Stimulated activated CD4-positive, alpha-beta T cell treated with anti-CD3 and anti-CD28 coated beads, Interleukin-2, amount 100 ng/mL, for 4 hours (primary cell): Measurements from ENCODE around the gene HSD17B2.
A peak's percentile ranks its signal among the peaks of the same experiment; 100 is the strongest.
"Not testable (repeated sequence)": the region's sequence is repeated elsewhere in the genome, so short reads cannot be mapped to it uniquely, and the experiment has no call there.

Source experiments
- DNase-seq: peaks from one replicate; pipeline ENCODE4 v3.0.0-alpha.2; 2020; ENCODE audit warnings: low read depth

HSD17B2 gene, protein sequence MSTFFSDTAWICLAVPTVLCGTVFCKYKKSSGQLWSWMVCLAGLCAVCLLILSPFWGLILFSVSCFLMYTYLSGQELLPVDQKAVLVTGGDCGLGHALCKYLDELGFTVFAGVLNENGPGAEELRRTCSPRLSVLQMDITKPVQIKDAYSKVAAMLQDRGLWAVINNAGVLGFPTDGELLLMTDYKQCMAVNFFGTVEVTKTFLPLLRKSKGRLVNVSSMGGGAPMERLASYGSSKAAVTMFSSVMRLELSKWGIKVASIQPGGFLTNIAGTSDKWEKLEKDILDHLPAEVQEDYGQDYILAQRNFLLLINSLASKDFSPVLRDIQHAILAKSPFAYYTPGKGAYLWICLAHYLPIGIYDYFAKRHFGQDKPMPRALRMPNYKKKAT

DNA sequence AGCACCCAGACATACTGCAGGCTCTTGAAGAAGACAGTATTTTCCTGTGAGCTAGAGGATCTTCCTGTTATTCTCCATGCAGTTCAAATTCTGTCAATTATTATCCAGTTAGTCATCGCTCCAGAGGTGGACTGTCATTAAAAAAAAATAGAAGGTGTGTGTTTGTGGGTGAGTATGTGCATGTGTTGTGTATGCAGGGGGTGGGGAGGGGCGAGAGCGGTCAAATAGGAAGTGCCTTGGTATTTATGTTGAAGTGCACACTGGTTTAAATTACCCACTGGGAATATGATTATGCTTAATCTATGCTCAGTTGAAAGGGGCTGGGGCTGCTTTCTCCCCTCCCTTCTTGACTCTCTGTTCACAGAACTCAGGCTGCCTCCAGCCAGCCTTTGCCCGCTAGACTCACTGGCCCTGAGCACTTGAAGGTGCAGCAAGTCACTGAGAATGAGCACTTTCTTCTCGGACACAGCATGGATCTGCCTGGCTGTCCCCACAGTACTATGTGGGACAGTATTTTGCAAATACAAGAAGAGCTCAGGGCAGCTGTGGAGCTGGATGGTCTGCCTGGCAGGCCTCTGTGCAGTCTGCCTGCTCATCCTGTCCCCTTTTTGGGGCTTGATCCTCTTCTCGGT lies at the start of gene HSD17B2:
Gene HSD17B2, plus strand, starts transcription at position 273 of the 632 bp plus-strand sequence. Its CDS starts 172 bp downstream, at position 445.
- DNase-seq: no peak

DNA sequence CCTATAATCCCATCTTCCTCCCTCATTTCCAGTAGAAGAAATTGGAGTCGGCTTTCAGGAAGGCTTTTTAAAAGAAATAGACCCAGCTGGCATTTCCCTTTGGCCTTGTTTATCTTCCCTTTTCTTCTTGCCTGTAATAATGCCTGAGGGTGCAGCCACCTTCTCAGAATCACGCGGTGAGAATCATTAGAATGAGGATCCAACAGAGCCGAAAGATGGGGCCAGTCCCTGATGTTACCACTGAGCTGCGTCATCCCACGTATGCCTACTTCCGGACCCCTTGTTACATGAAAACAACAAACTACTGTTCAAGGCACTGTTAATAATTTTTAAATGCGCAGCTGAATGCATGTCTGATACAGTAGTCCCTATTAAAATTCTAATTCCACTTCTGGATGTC lies 47.9 kb upstream of the HSD17B2 start:
- DNase-seq: no peak

DNA sequence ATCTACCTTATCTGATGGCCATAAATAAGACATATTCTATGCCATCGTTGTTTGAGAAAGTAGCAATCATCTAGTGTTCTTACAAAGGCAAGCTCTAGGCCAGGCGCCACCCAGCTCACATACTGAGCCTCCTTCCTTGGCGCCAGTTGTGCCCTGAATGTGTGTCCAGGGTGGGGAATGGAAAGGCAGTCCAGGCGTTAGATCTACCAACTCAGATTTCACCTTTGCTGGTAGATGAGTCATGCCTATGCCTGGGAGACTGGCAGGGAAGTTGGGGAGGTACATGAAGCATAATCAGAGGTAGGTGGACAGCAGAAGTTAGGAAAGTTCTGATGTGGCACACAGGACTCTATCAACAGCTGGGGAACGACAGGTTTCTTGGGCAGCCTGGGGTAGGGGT lies 47.3 kb upstream of the HSD17B2 start:
- no peak for DNase-seq

DNA sequence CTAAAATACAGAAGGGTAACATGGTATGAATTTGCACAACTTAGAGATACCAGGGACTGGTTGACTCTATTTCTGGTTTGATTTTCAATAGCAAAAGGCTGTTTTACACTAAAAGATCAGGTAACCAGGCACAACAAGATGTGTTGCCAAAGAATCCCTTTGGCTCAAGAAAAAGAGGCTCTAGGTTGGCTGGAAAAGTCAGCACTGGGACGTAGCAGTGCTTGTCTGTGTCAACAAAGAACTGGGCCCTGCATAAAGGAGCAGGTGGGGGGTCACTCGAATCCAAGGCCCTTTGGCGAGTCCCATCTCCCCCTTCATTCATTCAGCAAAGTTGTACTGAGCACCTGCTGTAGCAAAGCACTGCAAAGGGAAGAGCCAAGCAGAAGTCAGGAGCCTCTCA lies 42.2 kb upstream of the HSD17B2 start:
- DNase-seq: no peak

DNA sequence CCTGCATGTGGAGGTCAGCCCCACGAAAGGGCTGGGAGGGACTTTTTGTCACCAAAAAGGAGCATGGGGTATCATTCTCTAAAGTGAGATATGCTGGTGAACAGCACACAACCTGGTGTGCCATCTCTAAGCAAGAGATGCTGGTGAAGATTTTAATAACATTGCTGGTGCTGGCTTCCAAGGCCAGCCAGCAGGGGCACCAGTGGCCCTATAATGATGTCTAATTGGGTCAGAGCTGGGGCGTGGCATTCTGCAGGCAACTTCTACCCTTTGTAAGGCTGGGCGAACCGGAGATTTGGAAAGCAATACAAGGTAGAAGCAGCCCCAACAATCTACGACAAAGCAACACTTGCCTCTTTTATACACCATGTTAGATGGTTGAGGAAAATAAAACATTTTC lies 40.6 kb upstream of the HSD17B2 start:
- DNase-seq: no peak

DNA sequence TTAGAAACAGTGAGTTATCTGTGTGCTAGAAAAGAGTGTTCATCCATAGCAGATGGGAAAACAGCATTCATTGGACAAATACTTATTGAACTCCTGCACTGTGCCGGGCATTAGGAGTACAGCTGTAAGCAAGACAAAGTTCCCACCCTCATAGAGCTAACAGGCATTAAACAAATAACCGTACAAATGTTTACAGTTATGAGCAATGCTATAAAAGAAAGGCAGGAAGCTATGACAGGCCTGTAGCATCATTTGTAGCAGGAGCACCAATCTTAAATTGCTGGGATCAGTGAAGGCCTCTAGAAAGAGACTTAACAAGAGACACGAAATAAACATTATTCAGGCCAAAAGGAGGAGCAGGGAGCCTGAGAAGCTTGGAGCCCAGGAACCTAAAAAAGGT lies 39.4 kb upstream of the HSD17B2 start:
- no peak for DNase-seq

DNA sequence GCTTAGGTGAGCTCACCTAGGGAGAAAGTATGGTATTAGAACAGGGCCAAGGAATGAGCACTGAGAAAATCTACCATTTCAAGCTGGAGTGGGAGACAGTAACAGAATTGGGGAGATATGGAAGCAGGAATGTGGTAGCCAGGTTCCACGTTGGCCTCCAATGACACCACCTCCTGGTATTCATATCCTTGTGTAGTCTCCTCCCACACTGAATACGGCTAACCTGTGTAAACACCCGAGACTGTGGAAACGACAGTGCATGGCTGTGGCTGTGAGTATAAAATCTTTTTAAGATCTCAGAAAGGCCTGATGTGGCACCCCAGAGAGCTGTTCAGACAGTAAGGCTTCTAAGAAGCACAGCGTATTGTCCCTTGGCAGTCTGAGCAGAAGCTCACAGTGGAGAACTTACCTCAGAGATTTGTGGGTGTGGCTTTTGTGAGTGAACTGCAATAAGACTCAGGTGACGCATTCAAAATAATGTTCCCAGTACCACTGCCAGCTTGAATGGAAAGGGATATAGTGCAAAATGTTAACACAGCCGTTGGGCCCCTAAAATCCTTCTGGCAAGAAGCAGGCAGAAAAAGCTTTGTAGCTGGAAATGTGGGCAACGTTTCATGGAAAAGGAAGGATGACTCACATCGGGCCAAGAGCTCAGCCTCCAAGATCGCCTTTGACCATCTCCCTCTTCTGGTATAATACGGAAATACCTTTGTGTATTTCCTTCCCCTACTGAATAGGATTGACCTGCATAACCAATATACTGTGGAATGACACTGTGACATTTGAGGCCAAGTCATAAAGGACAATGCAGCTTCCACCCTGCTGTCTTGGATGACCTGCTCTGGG lies 38.2 kb upstream of the HSD17B2 start:
- no peak for DNase-seq

DNA sequence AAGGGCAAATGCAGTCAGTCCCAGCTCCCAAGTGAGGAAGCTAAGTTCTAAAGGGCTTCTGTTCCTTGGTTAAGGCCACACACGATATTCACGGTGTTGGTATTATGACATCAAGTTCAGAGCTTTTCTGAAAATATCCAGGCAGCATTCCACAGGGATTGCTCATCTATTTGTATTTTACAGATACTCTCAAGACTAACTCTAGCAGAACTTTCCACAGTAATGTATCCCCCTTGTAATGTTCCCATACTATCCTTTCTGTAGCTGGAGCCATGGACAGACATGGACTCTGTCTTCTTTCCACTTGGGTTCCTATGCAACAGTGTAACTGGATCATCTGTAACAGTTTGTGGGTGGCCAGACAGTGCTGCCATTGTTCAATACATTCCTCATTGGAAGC lies 37.3 kb upstream of the HSD17B2 start:
- DNase-seq: no peak

DNA sequence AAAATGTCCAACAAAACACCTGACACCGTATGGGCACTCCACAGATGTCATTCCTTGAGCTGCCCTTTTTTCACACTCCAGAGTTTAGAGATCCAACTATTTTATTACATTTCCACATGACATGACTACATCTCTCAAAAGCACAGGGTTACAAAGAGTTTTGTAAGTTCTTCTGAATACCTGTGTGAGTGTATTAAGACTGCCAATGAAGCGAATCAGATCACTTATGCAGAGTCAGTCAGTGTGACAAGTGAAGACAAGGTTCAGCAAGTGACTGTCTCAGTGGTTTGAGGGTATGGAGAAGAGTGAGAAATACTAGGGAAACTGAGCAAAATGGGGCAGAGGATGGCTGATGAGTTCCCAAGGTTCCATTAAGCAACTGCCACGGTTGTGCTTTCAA lies 32.2 kb upstream of the HSD17B2 start:
- DNase-seq: no peak

DNA sequence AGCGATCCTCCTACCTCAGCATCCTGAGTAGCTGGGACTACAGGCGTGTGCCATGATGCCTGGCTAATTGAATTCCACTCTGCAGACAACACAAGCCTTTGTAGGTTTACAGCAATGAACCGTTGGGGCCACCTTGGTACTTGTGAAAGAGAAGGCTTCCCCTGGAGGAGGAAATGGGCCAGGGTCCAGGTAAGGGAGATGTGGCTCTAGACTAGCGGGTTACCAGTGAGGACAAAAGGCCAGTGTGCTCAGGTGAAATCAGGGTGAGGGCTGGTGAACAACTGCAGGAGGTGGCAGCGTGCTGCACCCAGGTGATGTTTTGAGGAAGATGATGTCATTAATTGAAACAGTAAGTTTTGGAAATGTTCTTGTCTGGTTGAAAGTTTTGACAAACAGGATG lies 30.5 kb upstream of the HSD17B2 start:
- DNase-seq: no peak

DNA sequence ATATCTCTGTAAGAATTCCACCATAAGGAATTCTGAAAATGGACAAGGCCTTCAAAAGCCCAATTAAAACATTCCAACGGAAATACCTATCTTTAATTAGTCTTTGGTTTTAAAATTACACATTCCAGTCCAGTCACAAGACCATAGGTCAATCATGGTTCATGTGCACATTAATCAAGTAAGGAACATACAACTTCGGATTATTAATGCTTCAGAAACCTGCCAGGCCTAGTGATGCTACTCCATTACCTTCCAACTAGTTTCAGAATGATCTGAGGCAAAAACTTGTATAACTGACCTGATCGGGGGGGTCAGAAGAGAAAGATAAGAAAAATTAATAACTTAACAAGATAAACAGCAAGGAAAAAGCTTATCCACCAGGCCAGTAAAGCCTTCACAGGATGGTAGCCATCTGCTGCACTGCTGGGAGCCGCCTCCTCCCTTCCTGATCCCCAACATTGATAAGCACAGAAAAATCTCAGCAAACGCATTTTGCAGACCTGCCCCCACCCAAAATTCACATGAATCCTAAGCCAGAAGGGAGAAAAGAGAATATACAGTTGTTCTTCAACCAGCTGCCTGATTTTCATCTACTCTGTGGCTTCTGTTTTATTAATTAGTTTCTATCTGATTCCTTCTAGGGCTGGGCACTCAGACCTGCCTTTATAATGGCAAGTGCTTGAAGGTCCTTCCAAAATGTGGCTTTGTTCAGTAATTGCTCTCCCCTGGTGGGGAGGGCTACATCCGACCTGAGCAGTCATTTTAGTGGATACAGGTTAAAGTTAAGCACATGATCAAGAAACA lies 29.8 kb upstream of the HSD17B2 start:
- no peak for DNase-seq

DNA sequence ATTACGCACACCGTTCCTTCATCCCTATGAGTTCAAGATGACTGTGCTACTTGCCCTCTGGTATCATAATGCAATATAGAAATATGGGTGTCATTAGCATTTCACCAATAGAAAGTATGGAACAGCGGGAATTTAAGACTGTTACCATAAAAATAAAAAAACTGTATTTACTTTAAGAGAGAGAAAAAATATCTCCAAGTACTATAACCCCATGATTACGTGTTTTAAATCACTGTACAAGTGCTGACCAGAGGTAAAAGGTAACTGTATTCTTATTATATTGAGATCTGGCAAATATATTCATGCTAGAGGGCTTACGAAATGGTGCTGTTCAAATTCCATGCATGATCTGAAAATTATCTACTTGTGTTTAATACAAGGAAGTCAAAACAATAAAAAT lies 29.0 kb upstream of the HSD17B2 start:
- DNase-seq: no peak

DNA sequence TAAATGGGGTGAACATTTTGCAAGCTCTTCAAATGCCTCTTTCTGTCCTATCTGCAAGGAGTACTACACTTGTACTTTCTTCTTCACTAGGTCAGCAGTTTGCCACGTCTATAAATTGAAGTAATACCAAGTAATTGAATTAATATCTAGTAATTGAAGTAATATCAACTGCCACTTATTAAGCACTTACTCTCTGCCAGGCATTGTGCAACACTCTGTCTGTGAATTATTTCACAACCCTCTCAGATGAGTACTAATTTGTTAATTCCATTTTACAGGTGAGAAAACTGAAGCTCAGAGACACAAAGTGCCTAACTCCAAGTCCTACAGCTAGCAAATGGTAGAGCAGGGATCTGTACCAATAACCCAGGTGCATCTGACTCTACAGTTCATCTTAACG lies 27.9 kb upstream of the HSD17B2 start:
- DNase-seq: no peak

DNA sequence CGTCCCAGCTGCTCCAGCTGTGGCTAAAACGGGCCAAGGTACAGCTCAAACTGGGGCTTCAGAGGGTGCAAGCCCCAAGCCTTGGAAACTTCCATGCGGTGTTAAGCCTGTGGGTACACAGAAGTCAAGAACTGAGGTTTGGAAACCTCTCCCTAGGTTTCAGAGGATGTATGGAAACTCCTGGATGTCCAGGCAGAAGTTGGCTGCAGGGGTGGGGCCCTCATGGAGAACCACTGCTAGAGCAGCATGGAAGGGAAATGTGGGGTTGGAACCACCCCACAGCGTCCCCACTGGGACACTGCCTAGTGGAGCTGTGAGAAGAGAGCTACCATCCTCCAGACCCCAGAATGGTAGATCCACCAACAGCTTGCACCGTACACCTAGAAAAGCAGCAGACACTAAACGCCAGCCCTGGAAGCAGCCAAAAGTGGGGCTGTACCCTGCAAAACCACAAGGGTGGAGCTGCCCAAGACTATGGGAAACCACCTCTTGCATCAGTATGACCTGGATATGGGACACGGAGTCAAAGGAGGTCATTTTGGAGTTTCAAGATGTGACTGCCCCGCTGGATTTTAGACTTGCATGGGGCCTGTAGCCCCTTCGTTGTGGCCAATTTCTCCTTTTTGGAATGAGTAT lies 26.0 kb upstream of the HSD17B2 start:
- DNase-seq: no peak

DNA sequence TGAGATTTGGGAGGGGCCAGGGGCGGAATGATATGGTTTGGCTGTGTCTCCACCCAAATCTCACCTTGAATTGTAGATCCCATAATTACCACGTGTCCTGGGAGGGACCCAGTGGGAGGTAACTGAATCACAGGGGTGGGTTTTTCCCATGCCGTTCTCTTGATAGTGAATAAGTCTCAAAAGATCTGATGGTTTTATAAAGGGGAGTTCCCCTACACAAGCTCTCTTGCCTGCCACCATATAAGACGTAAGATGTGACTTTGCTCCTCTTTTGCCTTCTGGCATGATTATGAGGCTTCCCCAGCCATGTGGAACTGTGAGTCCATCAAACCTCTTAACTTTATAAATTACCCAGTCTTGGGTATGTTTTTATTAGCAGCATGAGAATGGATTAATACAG lies 25.3 kb upstream of the HSD17B2 start:
- DNase-seq: not testable (repeated sequence)

DNA sequence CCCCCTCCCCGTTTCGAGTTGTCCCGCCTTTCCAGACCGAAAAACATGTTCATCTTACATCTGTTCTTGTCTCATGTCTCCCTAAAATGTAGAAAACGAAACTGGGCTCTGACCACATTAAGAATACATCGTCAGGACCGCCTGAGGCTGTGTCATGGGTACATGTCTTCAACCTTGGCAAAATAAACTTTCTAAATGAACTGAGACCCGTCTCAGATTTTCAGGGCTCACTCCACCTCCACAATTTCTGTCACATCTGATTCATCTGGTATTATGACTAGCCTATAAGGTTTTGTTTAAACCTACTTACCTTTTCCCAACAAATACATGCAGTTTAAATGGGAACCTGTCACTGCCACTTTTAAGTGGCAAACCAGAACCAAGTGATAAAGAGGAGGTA lies 24.4 kb upstream of the HSD17B2 start:
- DNase-seq: no peak

DNA sequence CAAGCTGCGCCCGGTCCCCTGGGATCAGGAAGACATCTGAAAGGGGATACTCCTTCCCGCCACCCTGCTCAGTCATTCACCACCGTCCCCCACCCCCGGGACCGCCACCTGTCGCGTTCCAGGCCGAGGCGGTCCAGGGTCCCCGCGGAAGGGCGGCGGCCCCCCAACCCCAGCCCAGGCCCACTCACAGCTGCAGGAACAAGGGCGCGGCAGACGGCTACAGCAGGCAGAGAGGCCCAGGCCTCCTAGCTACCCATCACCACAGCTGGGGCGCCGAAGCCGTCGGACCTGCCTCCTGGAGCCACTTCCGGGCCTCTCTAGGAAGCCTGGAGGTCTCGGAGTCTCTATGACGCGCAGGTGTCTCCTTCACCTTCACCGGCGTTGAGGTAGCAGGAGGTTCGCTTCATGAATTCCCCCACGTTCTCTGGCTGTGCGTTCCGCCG lies 23.8 kb upstream of the HSD17B2 start, which contains the start of gene SDR42E1:
Gene SDR42E1, minus strand, starts transcription at position 272 of the 443 bp plus-strand sequence. CDS start 10,612 bp downstream, outside the sequence.
- DNase-seq: peak; percentile 57

DNA sequence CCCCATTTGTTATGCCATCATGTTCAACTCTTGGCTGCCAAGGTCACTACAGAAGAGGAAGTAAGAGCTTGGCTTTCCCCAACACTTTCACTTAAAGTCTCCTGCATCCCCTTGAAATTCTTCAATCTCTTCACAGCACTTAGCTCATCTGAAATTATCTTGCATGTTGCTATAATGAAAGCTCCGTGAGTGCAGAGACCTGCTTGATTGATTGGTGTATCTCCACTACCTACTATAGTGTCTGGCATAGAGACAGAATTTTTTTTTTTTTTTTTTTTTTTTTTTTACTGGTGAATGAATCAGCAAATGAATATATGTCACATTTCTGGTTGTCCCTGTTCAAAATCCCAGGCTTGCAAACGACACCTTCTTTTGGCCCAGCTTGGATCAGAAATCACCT lies 21.9 kb upstream of the HSD17B2 start:
- DNase-seq: no peak

DNA sequence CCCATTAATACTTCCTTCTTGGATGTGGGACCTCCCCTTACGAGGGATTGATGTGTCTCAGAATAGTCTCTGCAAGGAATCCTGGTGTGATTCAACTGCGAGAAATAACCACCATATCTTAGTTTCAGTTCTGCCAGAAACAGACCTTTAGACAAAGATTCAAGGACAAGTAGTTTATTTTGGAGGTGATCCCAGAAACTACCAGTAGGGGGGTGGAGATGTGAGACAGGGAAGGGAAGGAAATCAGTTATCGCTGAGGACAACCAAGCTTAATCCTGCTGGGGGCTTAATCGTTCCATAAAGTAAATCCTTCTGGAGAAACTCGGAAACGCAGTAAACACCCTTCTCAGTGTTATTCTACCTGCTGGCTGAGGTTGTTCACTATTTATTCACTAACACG lies 18.8 kb upstream of the HSD17B2 start:
- DNase-seq: no peak

DNA sequence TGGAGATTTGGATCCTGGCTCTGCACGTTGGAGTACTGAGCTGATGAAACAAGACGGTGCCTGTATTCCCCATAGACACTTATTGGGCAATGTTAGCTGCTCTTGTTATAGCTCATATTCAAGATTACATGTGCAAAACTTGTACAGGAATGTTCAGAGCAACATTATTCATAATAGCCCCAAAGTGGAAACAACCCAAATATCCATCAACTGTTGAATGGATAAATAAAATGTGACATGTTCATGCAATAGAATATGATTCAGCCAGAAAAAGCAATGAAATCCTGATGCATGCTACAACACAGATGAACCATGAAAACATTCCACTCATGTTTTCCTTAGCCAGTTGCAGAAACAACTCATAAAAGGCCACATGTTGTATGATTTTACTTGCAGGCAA lies 18.1 kb upstream of the HSD17B2 start:
- no peak for DNase-seq

DNA sequence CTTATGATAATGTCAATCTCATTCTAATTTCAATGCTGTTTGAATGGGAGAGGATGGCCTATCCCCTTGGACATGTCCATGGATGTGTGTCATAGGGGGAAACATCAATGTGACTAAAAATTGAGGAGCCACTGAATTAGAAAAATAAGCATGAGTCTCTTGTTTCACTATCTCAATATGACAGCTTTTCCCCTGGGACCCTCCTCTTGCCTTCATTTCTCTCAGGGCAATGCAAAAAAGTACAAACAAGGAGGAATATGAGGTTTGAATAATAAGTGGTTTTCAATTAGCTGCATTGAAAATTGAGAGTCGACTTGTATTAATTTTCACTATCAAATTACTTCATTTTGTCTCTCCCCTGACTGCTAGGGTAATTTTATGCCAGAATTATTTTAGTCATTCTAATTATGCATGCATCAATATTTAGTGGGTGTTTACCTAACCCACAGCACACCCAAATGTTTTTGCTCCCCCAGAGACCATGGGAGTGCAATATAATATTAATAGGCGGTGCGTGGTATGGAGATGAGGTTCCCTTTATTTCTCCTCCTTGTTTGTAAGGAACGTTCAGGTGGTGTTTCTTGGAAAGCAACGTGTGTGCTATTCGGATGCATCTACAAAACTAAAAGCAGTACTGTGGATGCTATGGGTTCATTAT lies 17.0 kb upstream of the HSD17B2 start:
- no peak for DNase-seq
